Epithelial cell of prostate (primary cell): ENCODE measurements around the gene ARMC5.
"Not testable (repeated sequence)": the region's sequence is repeated elsewhere in the genome, so short reads cannot be mapped to it uniquely, and the experiment has no call there.

Experiments used
- DNase-seq: peaks from one replicate; pipeline ENCODE4 v3.0.0-alpha.2; 2011; ENCODE audit warnings: low read depth, low spot score
- H3K27ac ChIP-seq: fragments of 450-650 bp; 2 replicates; pipeline ENCODE4 v1.5.1; 2017; ENCODE audit warnings: mild to moderate bottlenecking

The ARMC5 gene

DNA sequence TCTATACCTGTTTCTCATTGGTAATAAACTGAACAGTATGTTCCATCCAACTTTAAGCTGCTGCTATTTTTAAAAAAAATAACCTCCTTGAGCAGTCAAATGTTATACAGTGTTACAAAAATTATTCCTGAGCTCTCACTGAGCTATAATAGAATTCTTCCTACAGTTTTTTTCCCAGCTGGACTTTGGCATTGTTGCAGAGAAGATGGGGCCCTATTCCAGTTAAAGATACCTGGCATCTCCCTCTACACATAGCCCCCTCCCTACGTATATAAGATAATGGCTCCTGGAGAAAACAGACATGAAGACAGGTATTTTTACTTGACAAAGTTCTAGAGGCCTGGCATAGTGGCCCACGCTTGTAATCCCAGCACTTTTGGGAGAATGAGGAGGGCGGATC is 29.5 kb upstream of the ARMC5 start:
- no peak overlapping the region for H3K27ac ChIP-seq
- DNase-seq: no peak

DNA sequence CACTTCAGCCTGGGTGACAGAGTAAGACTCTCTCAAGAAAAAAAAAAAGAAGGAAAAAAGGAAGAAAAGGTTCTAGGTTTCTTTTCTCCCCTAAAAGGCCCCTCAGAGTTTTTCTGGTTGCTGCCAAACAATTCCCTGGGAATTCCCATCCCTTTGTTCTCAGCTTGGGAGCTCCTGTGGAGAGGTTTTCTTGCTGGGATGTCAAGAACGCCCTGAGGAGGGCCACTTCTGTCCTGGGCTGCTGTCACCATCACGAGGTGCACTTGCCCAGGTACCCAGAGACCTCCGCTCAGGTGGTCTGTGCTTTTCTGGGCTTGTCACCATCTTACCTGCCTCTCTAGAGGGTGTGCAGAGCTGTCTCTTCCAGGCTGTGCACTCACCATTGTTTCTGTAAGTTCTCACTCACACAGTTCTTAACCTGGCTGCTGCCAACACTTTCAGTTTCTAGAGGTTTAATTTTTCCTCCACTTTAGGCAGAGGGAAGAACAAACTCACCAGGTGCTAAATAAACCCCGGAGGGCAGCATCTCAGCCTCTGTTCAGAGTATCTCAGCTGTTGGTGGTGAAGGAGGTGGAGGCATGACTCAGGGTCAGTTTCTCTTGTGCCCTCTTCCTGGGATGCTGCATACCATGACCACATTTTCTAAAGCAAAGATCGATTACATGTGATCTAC is 28.8 kb upstream of the ARMC5 start:
- DNase-seq: no peak
- H3K27ac ChIP-seq: no peak overlapping the region

DNA sequence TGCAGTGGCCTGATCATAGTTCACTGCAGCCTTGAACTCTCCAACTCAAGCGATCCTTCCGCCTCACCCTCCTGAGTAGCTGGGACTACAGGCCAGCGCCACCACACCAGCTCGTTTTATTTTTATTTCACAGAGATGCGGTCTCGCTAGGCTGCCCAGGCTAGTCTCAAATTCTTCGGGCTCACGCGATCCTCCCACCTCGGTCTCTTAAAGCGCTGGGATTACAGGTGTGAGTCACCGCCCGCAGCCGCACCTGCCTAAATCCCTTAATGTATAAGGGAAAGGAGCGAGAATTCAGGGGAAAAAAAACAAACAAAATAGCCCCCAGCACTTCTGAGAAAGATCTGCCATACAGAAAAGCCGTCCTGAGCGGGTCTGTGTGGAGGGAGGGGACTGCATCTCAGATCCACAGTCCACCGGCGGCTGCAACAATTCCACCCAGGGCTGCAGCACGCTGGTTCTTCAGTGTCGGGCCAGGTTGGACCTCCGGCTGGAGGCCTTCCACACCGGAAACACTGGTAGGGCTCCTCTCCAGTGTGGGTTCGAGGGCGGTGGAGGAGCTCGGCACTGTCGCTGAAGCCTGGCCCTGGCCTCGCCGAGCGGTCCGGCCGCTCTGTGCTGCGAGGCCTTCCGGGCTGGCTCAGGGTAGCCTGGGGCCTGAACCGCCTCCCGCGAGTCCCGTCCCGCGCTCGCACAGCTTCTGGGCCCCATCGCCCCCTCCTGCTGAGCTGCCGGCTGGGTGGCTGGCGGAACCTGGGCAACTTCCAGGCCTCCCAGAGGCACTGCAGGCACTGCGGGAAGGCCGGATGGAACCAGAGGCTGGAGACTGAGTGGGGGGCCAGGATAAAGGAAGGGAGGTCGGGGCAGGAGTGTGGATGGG is 23.7 kb upstream of the ARMC5 start:
- no peak overlapping the region for H3K27ac ChIP-seq
- no peak for DNase-seq

DNA sequence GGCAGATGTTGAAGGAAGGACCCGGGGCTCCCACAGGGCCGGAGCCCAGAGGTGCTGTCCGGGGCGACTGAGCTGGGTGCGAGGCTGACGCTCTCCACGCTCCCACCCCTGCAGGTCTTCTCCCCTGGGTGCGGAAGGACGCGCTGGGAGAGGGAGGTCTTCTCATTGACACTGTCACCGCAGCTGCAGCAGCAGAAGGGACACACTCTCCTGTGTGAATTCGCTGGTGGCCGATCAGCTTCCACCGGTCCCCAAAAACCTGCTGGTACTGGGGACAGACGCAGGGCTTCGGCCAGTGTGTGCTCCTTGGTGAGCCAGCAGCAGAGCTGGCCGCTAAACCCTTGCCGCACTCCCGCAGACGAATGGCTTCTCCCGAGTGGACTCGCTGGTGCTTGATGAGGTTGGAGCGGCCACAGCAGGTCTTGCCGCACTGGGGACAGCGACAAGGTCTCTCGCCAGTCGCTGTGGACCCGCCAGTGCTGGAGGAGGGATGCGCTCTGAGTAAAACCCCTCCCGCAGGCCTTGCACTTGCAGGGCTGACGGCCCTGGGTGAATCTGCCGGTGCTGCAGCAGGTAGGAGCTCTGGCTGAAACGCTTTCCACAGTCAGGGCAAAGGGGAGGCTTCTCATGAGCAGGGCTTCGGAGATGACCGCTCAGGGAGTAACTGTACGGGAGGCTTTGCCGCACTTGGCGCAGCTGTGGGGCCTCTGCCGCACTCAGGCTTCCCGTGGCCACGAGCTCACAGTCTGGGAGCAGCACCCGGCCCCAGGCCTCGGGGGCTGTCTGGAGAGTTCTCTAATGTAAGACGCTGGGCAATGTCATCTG is 22.9 kb upstream of the ARMC5 start:
- no peak overlapping the region for H3K27ac ChIP-seq
- no peak for DNase-seq

DNA sequence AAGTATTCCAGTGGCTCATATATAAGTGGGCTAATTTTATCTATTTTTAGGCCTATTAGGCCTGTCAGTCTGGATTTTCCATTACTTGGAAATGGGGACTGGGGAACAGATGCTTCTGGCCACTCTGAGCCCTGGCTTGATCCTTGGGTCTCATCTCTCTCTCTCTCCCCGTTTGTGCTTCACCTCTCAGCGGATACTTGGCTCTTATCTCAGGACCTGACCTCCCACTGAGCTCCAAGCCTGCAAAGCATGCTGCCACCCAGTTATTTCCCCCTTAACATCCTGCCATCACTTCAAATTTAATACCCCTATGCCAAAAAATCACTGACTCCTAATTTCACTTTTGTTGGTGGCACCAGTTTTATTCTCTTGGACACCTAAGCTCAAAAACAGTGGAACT is 20.9 kb upstream of the ARMC5 start:
- no peak for DNase-seq
- H3K27ac ChIP-seq: no peak overlapping the region

DNA sequence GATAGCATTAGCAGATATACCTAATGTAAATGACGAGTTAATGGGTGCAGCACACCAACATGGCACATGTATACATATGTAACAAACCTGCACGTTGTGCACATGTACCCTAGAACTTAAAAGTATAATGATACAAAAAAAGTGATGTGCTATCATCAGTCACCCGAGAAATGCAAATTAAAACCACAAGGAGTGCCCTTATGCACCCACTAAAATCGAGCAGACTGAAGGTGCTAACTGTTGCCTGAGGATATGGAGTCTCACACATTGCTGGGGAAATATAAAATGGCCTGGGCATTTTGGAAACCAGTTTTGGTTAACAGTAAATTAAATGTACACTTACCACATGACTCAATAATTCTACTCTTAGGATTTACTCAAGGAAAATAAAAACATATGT is 20.3 kb upstream of the ARMC5 start:
- H3K27ac ChIP-seq, DNase-seq: not testable (repeated sequence)

DNA sequence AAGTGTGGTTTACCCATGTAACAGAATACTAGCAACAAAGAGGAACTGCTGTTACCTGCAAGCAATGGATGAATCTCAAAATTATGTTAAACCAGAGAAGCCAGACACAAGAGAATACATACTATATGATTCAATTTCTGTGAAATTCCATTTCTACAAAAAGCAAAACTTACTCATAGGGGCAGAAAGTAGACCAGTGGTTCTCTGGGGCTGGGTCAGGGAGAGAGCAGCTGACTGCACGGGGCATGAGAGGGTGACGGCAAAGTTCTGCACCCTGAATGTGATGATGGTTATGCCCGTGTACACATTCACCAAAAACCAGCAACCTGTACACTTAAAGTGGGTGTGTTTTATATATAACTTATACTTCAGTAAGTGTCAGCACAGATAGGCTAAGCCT is 19.8 kb upstream of the ARMC5 start:
- H3K27ac ChIP-seq: no peak overlapping the region
- DNase-seq: no peak

DNA sequence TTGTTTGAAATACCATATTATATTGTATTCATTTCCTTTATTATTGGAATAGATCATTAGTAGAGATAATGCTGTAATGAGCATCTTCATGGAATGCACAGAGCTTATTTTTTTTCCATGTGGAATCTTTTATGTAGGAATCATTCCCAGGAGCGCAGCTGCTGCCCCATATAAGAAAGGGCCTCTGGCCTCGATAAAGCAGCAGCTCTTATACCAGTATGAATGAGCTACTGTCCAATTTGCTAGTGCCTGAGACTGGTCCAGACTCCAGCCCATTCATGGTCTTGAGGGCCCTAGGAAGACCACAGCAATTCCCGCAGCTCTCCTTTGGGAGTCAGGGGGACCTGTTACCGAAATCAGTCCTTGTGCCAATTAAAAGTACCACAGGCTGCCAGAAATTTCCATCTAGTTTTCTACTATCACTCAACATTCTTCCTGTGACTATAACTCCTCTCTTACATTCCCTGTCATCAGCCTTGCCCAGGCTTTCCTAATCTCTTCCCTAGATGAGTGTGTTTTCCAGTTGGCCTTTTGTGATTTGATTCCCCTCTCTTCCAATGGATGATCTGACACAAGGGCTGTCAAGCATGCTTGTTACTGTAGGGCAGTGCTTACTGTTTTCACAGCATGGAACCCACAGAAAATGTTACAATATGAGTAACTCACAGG is 18.7 kb upstream of the ARMC5 start:
- H3K27ac ChIP-seq: peak overlapping the region; percentile 9
- no peak for DNase-seq

DNA sequence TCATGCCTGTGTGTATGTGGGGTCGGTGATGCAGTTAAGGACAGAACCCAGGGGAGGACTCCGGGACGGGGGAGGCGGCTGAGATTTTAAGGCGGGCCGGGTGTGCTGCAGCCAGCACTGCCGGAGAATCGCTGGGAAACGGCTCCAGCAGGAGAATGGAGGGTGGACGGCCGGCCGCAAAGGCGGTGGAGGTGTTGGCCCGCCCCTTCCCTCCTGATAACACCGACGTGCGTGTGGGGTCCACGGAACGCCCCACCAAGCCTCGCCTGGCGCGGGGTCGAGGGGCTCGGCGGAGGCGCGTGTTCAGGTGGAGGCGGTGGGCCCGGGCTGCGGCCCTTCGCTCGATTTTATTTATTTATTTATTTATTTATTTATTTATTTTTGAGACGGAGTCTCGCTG is 17.3 kb upstream of the ARMC5 start:
- DNase-seq: no peak
- no peak overlapping the region for H3K27ac ChIP-seq

DNA sequence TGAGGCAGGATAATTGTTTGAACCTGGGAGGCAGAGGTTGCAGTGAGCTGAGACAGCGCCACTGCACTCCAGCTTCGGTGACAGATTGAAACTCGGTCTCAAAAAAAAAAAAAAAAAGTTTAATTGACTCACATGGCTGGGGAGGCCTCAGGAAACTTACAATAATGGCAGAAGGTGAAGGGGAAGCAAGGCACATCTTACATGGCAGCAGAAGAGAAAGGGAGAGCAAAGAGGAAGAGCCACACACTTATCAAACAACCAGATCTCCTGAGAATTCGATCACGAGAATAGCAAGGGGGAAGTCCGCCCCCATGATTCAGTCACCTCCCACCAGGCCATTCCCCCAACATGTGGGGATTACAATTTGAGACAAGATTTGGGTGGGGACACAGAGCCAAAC is 13.4 kb upstream of the ARMC5 start:
- H3K27ac ChIP-seq, DNase-seq: not testable (repeated sequence)

DNA sequence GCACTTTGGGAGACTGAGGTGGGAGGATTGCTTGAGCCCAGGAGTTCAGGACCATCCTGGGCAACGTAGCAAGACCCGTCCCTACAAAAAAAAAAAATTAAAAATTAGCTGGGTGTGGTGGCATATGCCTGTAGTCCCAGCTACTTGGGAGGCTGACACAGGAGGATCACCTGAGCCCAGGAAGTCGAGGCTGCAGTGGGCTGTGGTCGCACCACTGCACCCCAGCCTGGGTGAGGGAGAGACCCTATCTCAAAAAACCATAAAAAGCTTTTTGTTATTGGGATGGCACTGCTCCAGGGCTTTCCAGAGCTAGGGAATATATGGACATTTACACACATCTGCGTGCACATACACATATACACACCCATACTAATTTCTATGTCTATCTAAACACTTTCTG is 8.1 kb upstream of the ARMC5 start:
- no peak for DNase-seq
- H3K27ac ChIP-seq: peak overlapping the region; percentile 97

DNA sequence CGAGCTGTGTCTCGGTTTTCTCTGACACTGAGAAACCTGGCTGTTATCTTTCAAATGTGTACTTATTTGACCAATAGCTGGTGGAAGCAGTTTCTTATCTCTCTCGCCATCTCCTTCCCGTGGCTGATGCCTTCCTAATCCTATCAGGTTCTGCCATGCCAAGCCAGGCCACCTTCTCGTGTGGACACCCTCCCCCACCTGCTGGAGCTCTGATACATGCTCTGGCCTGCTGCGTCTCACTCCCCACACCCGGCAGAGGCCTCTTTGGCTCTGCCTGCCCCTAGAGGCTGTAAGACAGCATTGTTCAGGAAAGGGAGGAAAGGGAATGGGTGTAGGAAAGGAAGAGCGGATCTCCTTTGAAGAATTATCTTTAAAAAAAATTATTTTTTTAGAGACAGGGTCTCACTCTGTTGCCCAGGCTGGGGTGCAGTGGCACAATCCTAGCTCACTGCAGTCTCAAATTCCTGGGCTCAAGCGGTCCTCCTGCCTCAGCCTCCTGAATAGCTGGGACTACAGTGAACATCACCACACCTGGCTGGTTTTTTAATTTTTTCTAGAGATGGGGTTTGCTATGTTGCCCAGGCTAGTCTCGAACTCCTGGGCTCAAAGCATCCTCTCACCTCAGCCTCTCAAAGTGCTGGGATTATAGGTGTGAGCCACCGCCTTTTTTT is 7.5 kb upstream of the ARMC5 start:
- peak overlapping the region; percentile 97 for H3K27ac ChIP-seq

DNA sequence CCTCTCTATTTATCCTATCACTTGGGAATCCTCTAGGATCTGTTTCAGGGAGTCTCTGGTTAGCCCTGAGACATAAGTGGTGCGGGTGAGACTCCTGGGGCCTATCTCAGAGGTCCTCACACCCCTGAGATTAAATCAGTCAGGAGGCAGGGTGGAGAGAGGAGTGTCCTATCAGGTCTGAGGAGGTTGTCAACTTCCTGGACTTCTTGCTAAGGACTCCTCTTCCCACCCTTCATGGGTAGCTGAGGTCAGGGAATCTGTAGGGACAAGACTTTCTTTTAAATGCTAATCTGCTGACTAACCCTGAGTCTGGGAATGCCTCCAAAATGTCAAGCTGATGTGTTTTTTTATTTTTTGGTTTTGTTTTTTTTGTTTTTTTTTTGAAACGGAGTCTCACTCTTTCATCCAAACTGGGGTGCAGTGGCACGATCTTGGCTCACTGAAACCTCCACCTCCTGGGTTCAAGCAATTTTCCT is 6.6 kb upstream of the ARMC5 start:
- DNase-seq: peak; percentile 67
- peak overlapping the region; percentile 97 for H3K27ac ChIP-seq

More for the DNA sequence above, 7.5 kb upstream of the ARMC5 start:
- peak; percentile 52 for DNase-seq

DNA sequence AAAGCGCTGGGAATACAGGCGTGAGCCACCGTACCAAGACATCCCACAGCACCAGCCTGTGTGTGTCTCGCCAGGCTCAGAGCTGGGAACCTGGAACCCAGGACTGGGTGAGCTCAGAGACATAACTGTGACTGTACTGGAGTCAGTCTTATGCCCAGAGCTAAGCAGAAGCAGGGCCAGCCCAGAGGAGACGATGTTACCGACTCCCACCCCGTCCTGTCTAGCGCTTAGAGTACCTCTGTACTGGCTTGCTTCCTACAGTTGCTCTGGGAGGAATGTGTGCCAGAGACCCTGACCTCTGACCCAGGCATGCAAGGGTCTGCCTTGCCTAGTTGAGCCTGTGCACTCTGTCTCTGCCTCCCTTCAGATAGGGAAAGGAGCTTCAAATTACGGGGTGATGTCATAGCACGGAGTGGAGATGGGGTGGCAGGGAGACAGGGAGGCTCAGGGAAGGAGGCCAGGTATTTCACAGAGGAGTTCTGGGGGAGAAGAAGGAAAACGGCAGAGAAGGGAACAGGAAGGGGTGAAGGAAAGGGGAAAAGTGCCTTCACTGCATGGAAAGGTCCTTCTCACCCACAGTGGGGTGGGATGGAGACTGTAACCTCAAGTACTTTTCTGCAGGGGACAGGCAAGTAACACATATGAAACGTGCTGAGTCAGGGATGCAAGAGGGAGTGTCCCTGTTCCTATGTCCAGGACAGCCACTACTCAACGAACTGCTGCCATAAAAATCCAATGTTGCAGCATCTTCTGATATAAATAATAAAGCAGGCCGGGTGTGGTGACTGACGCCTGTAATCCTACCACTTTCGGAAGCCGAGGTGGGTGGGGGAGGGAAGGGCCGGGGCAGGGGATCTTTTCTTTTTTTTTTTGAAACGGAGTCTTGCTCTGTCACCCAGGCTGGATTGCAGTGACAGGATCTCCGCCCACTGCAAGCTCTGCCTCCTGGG is 5.8 kb upstream of the ARMC5 start:
- H3K27ac ChIP-seq: peak overlapping the region; percentile 97
- DNase-seq: no peak

DNA sequence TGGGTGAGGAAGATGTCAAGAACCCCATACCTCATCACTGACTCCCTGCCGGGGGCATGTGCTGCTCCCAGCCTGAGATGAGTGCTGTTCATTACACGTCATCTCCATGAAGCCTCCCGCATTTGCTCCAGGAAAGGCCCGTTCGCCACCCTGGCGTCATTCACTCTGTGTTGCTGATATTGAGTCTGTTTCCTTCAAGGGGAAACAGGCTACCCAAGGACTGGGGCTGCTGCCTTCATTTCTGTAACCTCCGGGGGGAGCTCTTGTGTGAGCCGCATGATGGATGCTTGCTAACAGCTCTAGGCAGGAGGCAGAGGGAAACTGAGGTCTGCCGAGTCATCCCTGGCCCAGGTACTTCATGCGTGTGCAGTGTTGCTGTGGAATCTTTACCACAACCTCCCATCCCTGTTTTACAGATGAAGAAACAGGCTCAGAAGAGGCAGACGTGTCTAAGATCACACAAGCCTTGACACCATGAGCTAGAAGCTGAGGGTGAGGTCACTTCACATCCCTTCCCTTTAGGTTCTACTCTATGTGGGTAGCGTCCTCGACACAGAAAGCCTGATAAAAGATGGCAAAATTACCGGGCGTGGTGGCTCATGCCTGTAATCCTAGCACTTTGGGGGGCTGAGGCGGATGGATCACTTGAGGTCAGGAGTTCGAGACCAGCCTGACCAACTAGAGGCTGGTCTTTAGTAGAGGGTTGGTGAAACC is 3.5 kb upstream of the ARMC5 start:
- no peak for DNase-seq
- peak overlapping the region; percentile 97 for H3K27ac ChIP-seq

DNA sequence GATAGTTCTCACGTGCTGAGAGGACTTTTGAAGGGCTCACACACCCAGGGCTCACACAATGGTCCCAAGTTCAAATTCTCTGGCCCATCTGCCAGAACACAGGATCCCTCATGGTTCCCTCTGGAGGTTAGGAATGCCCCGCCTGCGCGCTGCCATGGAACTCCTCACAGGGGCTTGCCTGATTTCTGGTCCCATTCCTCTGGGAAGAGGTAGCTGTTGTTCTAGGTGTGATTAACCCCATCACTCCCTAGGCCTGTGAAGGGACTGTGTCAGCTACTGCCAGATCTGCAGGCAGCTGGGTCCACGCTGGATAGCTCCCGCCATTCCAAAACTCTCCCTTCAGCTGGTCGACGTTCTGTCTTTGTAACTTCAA is 2.3 kb upstream of the ARMC5 start:
- H3K27ac ChIP-seq: no peak overlapping the region
- DNase-seq: no peak

DNA sequence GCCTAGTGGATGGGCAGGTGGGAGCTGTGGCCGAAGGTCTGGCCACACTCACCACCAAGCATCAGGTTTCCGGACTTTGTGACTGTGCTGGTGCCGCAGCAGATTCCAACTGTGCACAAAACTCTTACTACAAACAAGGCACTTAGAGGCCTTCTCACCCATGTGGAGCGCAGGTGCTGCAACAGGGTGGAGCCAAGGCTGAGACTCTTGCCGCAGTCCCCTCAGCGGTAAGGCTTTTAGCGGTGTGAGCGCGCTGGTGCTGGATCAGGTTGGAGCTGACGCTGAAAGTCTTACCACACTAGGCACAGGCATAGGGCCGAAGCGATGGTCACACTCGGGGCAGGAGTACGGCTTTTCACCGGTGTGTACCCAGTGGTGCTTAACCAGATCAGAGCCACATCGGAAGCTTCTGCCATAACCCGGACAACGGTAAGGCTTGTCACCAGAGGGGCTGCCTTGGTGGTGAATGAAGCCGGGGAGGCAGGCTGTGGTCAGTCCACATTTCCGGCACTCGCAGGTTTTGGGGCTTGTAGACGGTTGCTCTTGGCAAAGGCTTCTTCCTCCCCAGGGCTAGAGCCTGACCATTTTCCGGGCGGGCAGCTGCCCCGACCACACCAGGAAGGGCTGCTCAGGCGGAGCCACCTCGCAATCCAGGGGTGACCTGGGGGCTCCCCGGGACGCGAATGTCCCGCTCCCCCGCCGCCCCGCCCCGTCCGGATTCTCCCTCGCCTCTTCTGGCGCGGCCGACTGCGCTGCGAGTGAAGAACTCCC is 1.0 kb upstream of the ARMC5 start:
- H3K27ac ChIP-seq: peak overlapping the region; percentile 96
- no peak for DNase-seq
